Ovary (tissue), 9 donors: ENCODE measurements around the gene PTPRCAP. TPM values are rescaled to one million over a fixed set of nuclear protein-coding genes. Genes with fewer than 3 reads are reported as not detected.

Experiments used
- DNase-seq, 5 donors: peaks; one replicate each; pipeline ENCODE4 v3.0.0-alpha.2; 2019 to 2020
- H3K27ac ChIP-seq, 2 donors: fragments of 200-600 bp; one replicate each; pipeline versions ENCODE4 v1.5.1 to v1.8.0; 2019 to 2022
- H3K27me3 ChIP-seq: fragments of 200-600 bp; one replicate; pipeline ENCODE4 v1.8.0; 2022
- H3K36me3 ChIP-seq: fragments of 200-600 bp; sonication (generic); one replicate; pipeline ENCODE4 v1.5.1; 2019
- H3K4me1 ChIP-seq: one replicate; pipeline ENCODE4 v1.8.1; 2013; ENCODE audit warnings: mild to moderate bottlenecking, moderate library complexity; ENCODE audit not compliant: insufficient read depth
- H3K4me3 ChIP-seq: fragments of 200-600 bp; sonication (generic); one replicate; pipeline ENCODE4 v1.5.1; 2017
- H3K9me3 ChIP-seq, 2 donors: fragments of 200-600 bp in 1 of 2; sonication (generic) in 1 of 2; one replicate each; pipeline versions ENCODE4 v1.5.1 to v1.8.1; 2013 to 2019; ENCODE audit warnings: mild to moderate bottlenecking in 1 of 2, moderate library complexity in 1 of 2
- CTCF ChIP-seq, 3 donors: fragments of 450-650 bp in 2 of 3; fragments of 200-600 bp in 1 of 3; IDR thresholded peaks; one replicate each; pipeline versions ENCODE4 v1.5.1 to v1.8.0; 2016 to 2022; ENCODE audit warnings: antibody characterized with exemption in 3 of 3, mild to moderate bottlenecking in 1 of 3
- EP300 ChIP-seq: sonication (generic); formaldehyde crosslinking; IDR thresholded peaks from one replicate; pipeline ENCODE4 v1.6.1; 2017; ENCODE audit warnings: antibody characterized with exemption
- POLR2A ChIP-seq: fragments of 450-650 bp; IDR thresholded peaks from one replicate; pipeline ENCODE4 v1.6.1; 2017; ENCODE audit warnings: antibody characterized with exemption, mild to moderate bottlenecking, moderate library complexity
- WGBS, 3 donors: extraction: QIAGEN DNeasy Blood & Tissue Kit in 1 of 3; methylation state at CpG; one replicate each; pipeline versions ENCODE4 v1.1.5 to v1.1.7; 2013 to 2017; 5-methylcytosine and 5-hydroxymethylcytosine counted together
- intact Hi-C, 4 donors: fragments of 100-400 bp; cut with DNase I; formaldehyde crosslinking; loops; one replicate each; pipeline versions ENCODE4 v1.11.0 to v1.15.1; 2022 to 2023
- polyA plus RNA-seq, 2 donors: library from polyadenylated mRNA; stranded (reverse); fragments of 200-250 nt in 1 of 2; fragments of 350-450 nt in 1 of 2; fragmentation: Illumina TruSeq in 1 of 2; extraction: RNeasy Lipid Tissue Mini Kit (QIAGEN cat#74804) in 1 of 2; gene quantifications; one replicate each; pipeline ENCODE4 v1.2.3, GENCODE V29; 2013 to 2014
- total RNA-seq, 7 donors: library from RNA; depleted of rRNA in 2 of 7; stranded (reverse); fragments of >200 nt in 2 of 7; fragmentation: NEBNext Ultra II Directional in 3 of 7; extraction: Animal tissue kit (Norgen Biotek cat#: 25700) in 3 of 7; gene quantifications; one replicate each; pipeline versions ENCODE4 v1.1.0 to v1.2.4, GENCODE V29; 2016 to 2023
- donor health status: DM: no; HTN: no; CAD: no; lungs with moderate emphysema.
- donor health status: DM: no; HTN: no; CAD: no.
- donor health status: Bipolar disorder and iron deficiency.
- donor health status: DM: yes; HTN: yes; CAD: no.
- donor health status: DM: no; HTN: no; CAD: no.
- donor health status: DM: yes; HTN: yes; CAD: no.

PTPRCAP gene
- total and polyA plus RNA-seq, 9 donors, result 2.4 to 10.7 (median 4.2) TPM; not detected in 1

GRCh38 chr11:67440229-67441097 lies 3.0 kb upstream of the PTPRCAP start:
- peak in 2 of 5 donors; percentile 14 to 32 for DNase-seq
- peaks cover 4% of the 10 kb centered on the region for H3K4me1 ChIP-seq
- no peaks in the 10 kb centered on the region for H3K36me3 ChIP-seq
- intact Hi-C loops, result loop anchor here in 1 of 4 donors (10.0 kb wide), 1 partner anchor 64 kb away; the partner anchor contains the start of genes CDK2AP2 and PITPNM1
- H3K9me3 ChIP-seq, result no peaks in the 10 kb centered on the region
- H3K27me3 ChIP-seq, result no peaks in the 10 kb centered on the region
- TF ChIP-seq CTCF (IDR thresholded peaks at IDR 0.05) (no peak), POLR2A (no peak), EP300 (no peak)
- no peak overlapping the region for H3K4me3 ChIP-seq
- H3K27ac ChIP-seq, result no peak overlapping the region
- WGBS, 3 donors, result 65 to 69% (median 69%) methylated on average over 17 of the region's 17 CpGs

GRCh38 chr11:67439321-67440228 lies 2.1 kb upstream of the PTPRCAP start:
- H3K9me3 ChIP-seq, result no peaks in the 10 kb centered on the region
- no peak overlapping the region for H3K4me3 ChIP-seq
- H3K27ac ChIP-seq, result no peak overlapping the region
- DNase-seq, result peak in 3 of 5 donors; percentile 52 to 59 (median 53)
- no peaks in the 10 kb centered on the region for H3K27me3 ChIP-seq
- H3K4me1 ChIP-seq, result peaks cover 4% of the 10 kb centered on the region
- no peak for TF ChIP-seq CTCF (IDR thresholded peaks at IDR 0.05)
- no peak for TF ChIP-seq POLR2A
- TF ChIP-seq EP300, result no peak
- no peaks in the 10 kb centered on the region for H3K36me3 ChIP-seq
- intact Hi-C loops, result loop anchor here in 1 of 4 donors (10.0 kb wide), 1 partner anchor 65 kb away; the partner anchor contains the start of genes CDK2AP2 and PITPNM1
- whole genome bisulfite sequencing, 3 donors, result 67 to 71% (median 71%) methylated on average over 31 of the region's 31 CpGs

- Histone ChIP-seq H3K27ac (no peak overlapping the region), H3K9me3 (no peaks in the 10 kb centered on the region), H3K4me1 (peaks cover 4% of the 10 kb centered on the region), H3K27me3 (no peaks in the 10 kb centered on the region), H3K36me3 (no peaks in the 10 kb centered on the region), H3K4me3 (no peak overlapping the region)
- intact Hi-C loops, result no loop called here
- TF ChIP-seq CTCF (IDR thresholded peaks at IDR 0.05) (no peak), EP300 (no peak), POLR2A (no peak)
- DNase-seq, result peak in 1 of 5 donors; percentile 33
- 73 to 81% (median 76%) methylated on average over 41 of the region's 41 CpGs for WGBS, 3 donors
Observed at GRCh38 chr11:67438158-67438902, 848 bp upstream of the PTPRCAP start.

GRCh38 chr11:67437809-67438157 lies 301 bp upstream of the PTPRCAP start:
- intact Hi-C loops, result no loop called here
- Histone ChIP-seq H3K27ac (no peak overlapping the region), H3K4me1 (peaks cover 4% of the 10 kb centered on the region), H3K9me3 (no peaks in the 10 kb centered on the region), H3K4me3 (no peak overlapping the region), H3K36me3 (no peaks in the 10 kb centered on the region), H3K27me3 (no peaks in the 10 kb centered on the region)
- TF ChIP-seq POLR2A (no peak), EP300 (no peak), CTCF (IDR thresholded peaks at IDR 0.05) (no peak)
- DNase-seq, result peak in 1 of 5 donors; percentile 11
- WGBS, 3 donors, result 60 to 67% (median 64%) methylated on average over 3 of the region's 3 CpGs
